NOMO-1 (cell line): ENCODE data around the gene KLHL17.
A peak's percentile ranks its signal among the peaks of the same experiment; 100 is the strongest.
"Not testable (repeated sequence)": the region's sequence is repeated elsewhere in the genome, so short reads cannot be mapped to it uniquely, and the experiment has no call there.

Experiments
- DNase-seq, 2 experiments: peaks; one replicate each; lab custom pipeline; 2025; ENCODE audit not compliant: unreplicated experiment in 2 of 2; lab: John Stamatoyannopoulos, UW

KLHL17 gene

GRCh38 chr1:966135-966703 is 5.8 kb downstream of the KLHL17 start, which contains the start of gene PLEKHN1:
Gene PLEKHN1 (plus strand): TSS chr1:966482. CDS start chr1:966532, 50 bp downstream.
- DNase-seq = no peak

- DNase-seq = peak; percentile 46 to 58
Measured at GRCh38 chr1:966704-967300, 6.4 kb downstream of the KLHL17 start.

- DNase-seq = no peak
Measured at GRCh38 chr1:967466-968343, 7.3 kb downstream of the KLHL17 start.

GRCh38 chr1:969260-969855 is 9.0 kb downstream of the KLHL17 start:
- no peak for DNase-seq

- DNase-seq = no peak
Measured at GRCh38 chr1:970242-970972, 10.0 kb downstream of the KLHL17 start.

DNA sequence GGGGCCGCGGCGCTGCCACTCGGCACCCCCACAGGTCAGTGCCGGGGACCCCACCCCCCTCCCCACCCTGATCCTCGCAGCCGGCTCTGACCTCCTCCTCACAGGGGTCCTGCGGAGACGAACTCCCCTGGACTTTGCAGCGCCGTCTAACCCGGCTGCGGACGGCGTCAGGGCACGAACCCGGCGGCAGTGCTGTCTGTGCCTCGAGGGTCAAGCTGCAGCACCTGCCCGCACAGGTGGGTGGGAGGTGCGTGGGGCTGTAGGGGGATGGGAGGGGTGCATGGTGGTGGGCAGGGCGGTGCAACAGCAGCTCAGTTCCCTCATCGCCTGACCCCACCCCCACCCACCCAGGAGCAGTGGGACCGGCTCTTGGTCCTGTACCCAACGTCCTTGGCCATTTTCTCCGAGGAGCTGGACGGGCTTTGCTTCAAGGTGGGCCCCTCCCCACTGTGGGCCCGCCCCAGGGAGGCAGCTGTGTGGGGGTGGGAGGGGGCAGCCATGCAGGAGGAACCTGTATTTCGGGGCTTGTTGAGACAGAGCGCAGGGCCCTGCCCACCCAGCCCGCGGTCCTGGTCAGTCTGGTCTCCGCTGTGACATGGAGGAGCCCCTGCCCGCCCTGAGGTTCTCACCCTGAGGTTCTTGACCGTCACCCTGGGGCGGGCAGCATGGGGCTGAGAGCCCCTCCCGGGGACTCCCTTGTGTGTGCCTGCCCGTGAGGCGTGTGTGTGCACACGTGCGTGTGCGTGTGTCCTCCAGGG is 10.8 kb downstream of the KLHL17 start:
- no peak for DNase-seq

DNA sequence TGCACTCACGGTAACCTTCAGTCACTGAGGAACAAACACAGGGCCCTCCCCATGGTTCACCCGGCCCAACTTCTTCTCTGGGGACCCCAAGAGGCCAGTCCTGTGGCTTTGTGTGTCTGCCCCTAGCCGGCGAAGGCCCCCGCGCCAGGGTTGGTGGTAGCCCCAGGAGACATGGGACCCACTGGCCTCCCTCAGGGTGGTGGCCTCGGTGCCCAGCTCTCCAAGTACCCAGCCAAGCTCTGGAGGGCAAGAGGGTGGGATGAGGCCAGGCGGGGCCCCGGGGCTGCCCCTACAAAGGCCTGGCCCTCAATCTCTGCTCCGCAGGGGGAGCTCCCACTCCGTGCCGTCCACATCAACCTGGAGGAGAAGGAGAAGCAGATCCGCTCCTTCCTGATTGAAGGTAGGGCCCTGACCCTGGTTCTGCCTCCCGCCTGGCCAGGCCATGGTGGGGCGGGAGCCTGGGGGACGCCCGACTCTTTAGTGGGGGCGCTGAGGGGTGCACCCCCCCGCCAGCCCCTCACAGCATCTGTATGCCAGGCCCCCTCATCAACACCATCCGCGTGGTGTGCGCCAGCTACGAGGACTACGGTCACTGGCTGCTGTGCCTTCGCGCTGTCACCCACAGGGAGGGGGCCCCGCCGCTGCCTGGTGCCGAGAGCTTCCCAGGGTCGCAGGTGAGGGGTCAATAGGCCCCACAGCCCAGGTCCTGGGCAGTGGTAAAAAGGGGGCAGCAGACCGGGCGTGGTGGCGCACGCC is 11.5 kb downstream of the KLHL17 start:
- DNase-seq = no peak

DNA sequence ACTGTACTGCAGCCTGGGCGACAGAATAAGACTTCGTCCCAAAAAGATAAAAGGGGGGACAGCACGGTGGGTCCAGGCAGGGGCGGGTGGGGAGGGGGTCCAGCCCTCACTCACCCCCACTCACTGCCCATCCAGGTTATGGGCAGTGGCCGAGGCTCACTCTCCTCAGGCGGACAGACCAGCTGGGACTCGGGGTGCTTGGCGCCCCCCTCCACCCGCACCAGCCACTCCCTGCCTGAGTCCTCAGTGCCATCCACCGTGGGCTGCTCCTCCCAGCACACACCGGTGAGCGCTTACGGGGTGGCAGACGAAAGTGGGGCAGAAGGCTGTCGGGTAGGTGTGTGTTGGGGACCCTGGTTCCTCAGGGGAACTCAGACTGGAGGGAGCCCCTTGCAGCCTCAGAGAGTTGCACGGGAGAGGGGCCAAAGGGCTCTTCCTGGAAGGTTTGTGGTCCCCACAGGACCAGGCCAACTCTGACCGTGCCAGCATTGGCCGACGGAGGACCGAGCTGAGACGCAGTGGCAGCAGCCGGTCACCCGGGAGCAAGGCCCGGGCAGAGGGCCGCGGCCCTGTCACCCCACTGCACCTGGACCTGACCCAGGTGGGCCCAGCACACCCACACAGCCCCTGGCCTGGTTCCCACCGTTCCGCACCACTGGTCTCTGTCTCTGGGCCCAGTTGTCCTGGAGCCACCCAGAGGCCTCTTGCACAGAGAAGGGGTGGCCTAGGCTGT is 12.5 kb downstream of the KLHL17 start:
- no peak for DNase-seq

DNA sequence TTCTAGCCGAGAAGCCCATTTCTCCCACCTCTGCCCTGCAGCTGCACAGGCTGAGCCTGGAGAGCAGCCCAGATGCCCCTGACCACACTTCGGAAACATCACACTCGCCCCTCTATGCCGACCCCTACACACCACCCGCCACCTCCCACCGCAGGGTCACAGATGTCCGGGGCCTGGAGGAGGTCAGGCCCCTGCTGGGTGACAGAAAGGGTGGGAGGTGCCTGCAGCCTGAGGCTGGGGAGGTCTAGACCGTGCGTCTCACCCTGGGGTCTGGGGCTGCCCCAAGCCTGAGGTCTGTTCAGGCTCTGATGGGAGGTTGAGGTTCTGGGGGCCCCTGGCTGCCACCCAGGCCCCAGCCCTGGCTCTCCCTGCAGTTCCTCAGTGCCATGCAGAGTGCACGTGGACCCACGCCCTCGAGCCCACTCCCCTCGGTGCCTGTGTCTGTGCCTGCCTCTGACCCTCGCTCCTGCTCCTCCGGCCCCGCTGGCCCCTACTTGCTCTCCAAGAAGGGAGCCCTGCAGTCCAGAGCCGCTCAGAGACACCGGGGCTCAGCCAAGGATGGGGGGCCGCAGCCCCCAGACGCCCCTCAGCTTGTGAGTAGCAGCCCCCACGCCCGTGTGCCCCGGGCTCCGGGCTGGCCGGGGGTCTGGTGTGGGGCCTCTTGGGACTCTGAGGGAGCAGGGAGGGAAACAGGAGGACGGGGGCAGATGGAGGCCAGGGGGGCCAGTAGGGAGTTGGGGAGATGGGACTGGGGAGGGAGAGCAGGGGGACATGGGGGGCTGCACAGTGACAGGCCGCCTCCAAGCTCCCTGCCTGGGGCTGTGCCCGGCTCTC is 13.3 kb downstream of the KLHL17 start:
- no peak for DNase-seq

GRCh38 chr1:974293-974640 is 13.9 kb downstream of the KLHL17 start:
- no peak for DNase-seq

GRCh38 chr1:974687-975328 is 14.4 kb downstream of the KLHL17 start:
- no peak for DNase-seq

- no peak for DNase-seq
Measured at GRCh38 chr1:975365-975764, 15.0 kb downstream of the KLHL17 start.

DNA sequence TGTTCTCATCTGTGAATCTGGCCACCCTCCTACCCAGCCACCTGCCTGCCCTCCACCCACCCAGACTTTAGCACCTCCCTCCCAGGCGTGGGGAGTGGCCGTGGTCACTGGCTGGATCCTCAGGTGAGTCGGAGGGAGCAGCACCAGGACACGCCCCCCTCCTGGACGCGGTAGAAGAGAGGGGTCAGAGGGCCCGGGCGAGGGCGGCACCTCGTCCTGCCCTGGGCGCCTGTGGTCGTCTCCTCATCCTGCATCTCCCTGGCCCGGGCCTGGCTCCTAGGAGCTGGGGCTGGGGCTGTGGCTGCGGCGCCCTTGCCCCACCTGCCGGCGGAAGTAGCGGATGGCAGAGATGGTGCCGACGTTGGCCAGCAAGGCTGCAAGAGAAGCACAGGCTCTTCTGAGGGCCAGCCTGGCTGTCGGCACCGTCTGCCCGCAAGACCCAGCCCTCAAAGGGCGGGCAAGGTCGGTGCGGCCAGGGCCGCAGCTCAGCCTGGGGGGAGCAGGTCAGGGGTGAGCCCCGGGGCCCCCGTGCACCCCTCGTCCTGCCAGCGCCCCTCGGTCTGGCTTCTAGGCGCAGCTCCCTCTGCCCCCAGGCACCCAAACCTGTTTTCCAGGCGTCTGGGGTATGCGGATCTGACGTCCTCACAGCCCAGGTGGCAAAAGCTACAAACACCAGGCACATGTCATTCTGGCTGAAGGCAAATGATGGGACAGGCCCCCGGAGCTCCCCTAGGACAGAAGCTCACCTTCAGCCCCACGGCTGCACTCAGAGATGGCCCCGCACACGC is 15.7 kb downstream of the KLHL17 start:
- peak; percentile 37 to 66 for DNase-seq

DNA sequence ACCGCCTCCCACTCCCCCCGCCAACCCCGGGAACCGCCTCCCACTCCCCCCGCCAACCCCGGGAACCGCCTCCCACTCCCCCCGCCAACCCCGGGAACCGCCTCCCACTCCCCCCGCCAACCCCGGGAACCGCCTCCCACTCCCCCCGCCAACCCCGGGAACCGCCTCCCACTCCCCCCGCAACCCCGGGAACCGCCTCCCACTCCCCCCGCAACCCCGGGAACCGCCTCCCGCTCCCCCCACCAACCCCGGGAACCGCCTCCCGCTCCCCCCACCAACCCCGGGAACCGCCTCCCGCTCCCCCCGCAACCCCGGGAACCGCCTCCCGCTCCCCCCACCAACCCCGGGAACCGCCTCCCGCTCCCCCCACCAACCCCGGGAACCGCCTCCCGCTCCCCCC is 16.4 kb downstream of the KLHL17 start:
- not testable (repeated sequence) for DNase-seq

GRCh38 chr1:978069-978834 is 17.9 kb downstream of the KLHL17 start:
- DNase-seq = no peak
